ENCODE results near the gene CFAP161. TPM values are rescaled to one million over a fixed set of nuclear protein-coding genes. Genes with fewer than 3 reads are reported as not detected.

The CFAP161 gene
- total RNA-seq, 1 donor from 2014 or later, result not detected

DNA sequence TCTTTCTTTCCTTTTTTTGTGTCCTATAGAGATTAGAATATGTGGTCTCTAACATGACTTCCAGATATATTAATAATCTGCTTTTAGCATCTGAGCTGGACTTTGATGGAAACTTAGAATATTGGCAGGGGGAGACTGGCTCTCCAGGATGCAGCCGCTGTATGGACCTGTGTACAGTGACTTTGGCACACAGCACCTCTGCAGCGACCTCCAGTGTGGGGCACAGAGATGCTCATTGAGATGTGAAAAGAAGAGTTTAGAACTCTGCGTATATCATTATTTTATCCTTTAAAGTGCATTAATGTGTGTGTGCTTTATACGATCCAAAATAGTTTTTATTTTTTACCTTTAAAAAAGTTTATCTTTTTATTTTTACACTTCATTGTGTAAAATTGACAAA, 18.3 kb downstream of the CFAP161 start:
- no peaks in the 10 kb centered on the region for H3K9me3 Mint-ChIP-seq
- no peaks in the 10 kb centered on the region for H3K36me3 Mint-ChIP-seq (ENCODE audit: low read depth)
- TF ChIP-seq, protein P1, sequence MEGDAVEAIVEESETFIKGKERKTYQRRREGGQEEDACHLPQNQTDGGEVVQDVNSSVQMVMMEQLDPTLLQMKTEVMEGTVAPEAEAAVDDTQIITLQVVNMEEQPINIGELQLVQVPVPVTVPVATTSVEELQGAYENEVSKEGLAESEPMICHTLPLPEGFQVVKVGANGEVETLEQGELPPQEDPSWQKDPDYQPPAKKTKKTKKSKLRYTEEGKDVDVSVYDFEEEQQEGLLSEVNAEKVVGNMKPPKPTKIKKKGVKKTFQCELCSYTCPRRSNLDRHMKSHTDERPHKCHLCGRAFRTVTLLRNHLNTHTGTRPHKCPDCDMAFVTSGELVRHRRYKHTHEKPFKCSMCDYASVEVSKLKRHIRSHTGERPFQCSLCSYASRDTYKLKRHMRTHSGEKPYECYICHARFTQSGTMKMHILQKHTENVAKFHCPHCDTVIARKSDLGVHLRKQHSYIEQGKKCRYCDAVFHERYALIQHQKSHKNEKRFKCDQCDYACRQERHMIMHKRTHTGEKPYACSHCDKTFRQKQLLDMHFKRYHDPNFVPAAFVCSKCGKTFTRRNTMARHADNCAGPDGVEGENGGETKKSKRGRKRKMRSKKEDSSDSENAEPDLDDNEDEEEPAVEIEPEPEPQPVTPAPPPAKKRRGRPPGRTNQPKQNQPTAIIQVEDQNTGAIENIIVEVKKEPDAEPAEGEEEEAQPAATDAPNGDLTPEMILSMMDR (conservative IDR thresholded peaks at IDR 0.05), result no peak
- H3K4me3 Mint-ChIP-seq, result no peak overlapping the region
- no peaks in the 10 kb centered on the region for H3K27me3 Mint-ChIP-seq (ENCODE audit: low read depth)
- no peaks in the 10 kb centered on the region for H3K4me1 Mint-ChIP-seq
- no peak overlapping the region for H3K27ac Mint-ChIP-seq (ENCODE audit: unreplicated experiment)
- DNase-seq (ENCODE audit: low read depth, low spot score), result no peak

DNA sequence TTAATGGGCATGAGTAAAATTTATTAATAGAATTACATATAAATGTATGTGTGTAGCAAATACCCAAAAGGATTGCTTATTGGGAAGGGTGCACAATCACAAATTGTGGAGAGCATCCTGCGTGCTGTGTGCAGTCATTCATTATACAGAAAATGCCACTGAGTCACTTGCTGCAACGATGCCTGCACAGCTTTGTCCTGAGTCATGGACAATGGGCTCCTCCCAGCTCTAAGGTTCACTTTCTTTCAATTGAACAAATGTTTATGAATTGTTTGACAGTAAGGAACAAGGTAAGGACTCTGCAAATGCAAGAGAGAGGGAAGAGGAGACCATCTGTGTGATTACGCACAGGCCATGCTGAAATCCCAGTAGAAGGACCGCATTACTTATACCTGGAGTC, 18.7 kb downstream of the CFAP161 start:
- H3K4me1 Mint-ChIP-seq, result no peaks in the 10 kb centered on the region
- no peaks in the 10 kb centered on the region for H3K9me3 Mint-ChIP-seq
- TF ChIP-seq, protein P1 (conservative IDR thresholded peaks at IDR 0.05), result no peak

DNA sequence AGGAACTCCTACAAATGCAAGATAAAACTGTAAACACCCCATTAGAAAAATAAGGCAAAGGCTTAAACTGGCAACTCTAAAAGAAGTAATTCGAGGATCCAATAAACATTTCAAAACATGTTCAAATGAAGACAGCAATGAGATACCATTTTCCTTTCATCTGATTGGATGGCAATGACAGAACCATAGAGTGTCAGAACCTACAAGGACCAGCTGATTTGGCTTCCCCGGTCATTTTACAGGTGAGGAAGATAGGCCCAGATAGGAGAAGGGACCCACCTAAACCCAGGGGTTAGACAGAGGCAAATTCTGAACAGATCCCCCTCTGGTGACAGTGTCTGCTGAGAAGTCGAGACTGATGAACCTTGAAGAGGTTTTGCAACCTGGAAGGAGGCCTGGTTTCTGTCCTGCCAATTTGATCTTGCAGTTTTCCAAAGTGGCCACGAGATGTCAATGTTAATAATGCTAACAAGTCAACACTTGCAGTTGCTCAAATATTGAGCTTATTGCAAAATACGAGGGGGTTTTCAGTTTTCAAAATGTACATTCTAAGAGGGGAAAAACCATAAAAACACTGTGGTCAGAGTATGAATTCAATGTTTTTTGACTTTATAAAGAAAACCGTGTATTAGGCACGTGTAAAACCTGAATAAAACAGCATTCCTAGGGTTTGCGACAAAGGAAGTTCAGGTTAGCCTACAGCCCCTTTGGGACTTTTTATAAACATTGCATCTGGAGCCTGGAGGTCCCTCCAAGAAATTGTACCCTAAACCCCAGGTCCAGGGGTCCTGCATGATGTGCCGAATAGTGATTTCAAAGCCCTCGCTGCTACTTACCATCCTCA, 21.5 kb downstream of the CFAP161 start:
- H3K36me3 Mint-ChIP-seq (ENCODE audit: low read depth), result no peaks in the 10 kb centered on the region
- H3K4me3 Mint-ChIP-seq, result no peak overlapping the region
- H3K9me3 Mint-ChIP-seq, result peaks cover 2% of the 10 kb centered on the region
- no peaks in the 10 kb centered on the region for H3K4me1 Mint-ChIP-seq
- H3K27me3 Mint-ChIP-seq (ENCODE audit: low read depth), result no peaks in the 10 kb centered on the region
- H3K27ac Mint-ChIP-seq (ENCODE audit: unreplicated experiment), result no peak overlapping the region
- DNase-seq (ENCODE audit: low read depth, low spot score), result peak; percentile 3
- TF ChIP-seq, protein P1 (conservative IDR thresholded peaks at IDR 0.05), result peak; percentile 63

More for the DNA sequence above, 18.7 kb downstream of the CFAP161 start:
- Mint-ChIP-seq H3K27ac (ENCODE audit: unreplicated experiment) (no peak overlapping the region), H3K27me3 (ENCODE audit: low read depth) (no peaks in the 10 kb centered on the region), H3K4me3 (no peak overlapping the region), H3K36me3 (ENCODE audit: low read depth) (no peaks in the 10 kb centered on the region)
- no peak for DNase-seq (ENCODE audit: low read depth, low spot score)

DNA sequence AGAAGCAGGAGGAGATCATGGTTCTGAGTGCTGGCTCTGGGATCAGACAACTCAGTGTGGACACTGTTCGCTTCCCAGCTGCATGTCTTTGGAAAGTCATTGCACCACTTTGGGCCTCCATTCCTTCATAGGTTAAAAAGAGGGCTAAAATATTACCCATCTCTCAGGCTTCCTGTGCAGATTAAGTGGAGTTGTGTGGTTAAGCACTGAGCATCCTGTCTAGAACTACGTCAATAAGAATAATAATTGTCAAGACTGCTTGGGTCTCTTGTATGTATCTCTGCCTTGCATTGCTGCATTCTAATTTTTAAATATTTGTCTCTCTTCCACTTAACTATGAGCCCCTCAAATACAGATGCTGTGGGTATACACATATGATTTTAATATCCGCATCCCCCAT, 22.3 kb downstream of the CFAP161 start:
- no peaks in the 10 kb centered on the region for H3K36me3 Mint-ChIP-seq (ENCODE audit: low read depth)
- H3K9me3 Mint-ChIP-seq, result peaks cover 2% of the 10 kb centered on the region
- H3K4me1 Mint-ChIP-seq, result no peaks in the 10 kb centered on the region
- TF ChIP-seq, protein P1 (conservative IDR thresholded peaks at IDR 0.05), result no peak
- DNase-seq (ENCODE audit: low read depth, low spot score), result no peak
- H3K27ac Mint-ChIP-seq (ENCODE audit: unreplicated experiment), result no peak overlapping the region
- H3K4me3 Mint-ChIP-seq, result no peak overlapping the region
- no peaks in the 10 kb centered on the region for H3K27me3 Mint-ChIP-seq (ENCODE audit: low read depth)

DNA sequence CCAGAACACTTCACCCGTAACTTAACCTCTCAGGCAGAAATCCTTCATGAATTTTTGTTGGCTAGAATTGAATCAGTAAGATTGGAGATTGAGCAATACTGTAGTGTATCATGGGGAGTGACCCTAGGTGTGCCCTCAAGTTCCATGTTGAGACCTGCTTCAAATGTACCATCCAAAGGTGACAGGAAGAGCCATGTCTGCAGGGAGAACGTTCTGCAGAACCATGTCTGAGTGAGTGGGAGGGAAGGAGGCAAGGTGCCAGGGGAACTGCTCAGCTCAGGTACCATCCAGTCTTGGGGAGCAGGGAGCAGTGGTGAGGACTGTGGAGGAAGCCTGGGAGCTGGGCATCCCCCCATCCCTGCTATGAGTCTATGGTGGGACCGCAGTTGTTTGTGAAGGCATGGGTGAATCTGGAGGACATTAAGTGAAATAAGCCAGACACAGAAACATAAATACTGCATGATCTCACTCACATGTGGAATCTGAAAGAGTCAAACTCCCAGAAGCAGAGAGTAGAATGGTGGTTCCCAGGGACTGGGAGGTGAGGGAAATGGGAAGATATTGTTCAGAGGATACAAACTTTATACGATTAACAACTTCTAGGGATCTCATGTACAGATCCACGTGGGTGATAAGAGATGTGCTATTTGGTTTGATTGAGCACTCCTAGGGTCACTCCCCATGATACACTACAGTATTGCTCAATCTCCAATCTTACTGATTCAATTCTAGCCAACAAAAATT, 23.3 kb downstream of the CFAP161 start:
- H3K27ac Mint-ChIP-seq (ENCODE audit: unreplicated experiment), result no peak overlapping the region
- H3K4me1 Mint-ChIP-seq, result no peaks in the 10 kb centered on the region
- H3K9me3 Mint-ChIP-seq, result peaks cover 3% of the 10 kb centered on the region

More for the DNA sequence above, 23.3 kb downstream of the CFAP161 start:
- no peaks in the 10 kb centered on the region for H3K27me3 Mint-ChIP-seq (ENCODE audit: low read depth)
- TF ChIP-seq, protein P1 (conservative IDR thresholded peaks at IDR 0.05), result no peak
- H3K4me3 Mint-ChIP-seq, result no peak overlapping the region
- DNase-seq (ENCODE audit: low read depth, low spot score), result no peak
- no peaks in the 10 kb centered on the region for H3K36me3 Mint-ChIP-seq (ENCODE audit: low read depth)
